ENCODE measurements around the gene CCR9.

The CCR9 gene

GRCh38 chr3:45873036-45873435 lies 13.3 kb upstream of the CCR9 start:
- DNase-seq = no peak

- no peak for DNase-seq
These were observed 12.7 kb upstream of the CCR9 start for GRCh38 chr3:45873638-45874037.

- DNase-seq = no peak
These were observed 11.5 kb upstream of the CCR9 start for GRCh38 chr3:45874677-45875346.

GRCh38 chr3:45878124-45878523 lies 8.2 kb upstream of the CCR9 start:
- no peak for DNase-seq

GRCh38 chr3:45880725-45881077 lies 5.6 kb upstream of the CCR9 start:
- DNase-seq = no peak

- no peak for DNase-seq
These were observed 5.0 kb upstream of the CCR9 start for GRCh38 chr3:45881078-45882022.

- DNase-seq = no peak
These were observed 1.8 kb upstream of the CCR9 start for GRCh38 chr3:45884368-45885201.

GRCh38 chr3:45887285-45887684 lies 942 bp downstream of the CCR9 start:
- DNase-seq = no peak

GRCh38 chr3:45887759-45888511 lies 1.6 kb downstream of the CCR9 start:
- DNase-seq = no peak

- DNase-seq = no peak
These were observed 3.0 kb downstream of the CCR9 start for GRCh38 chr3:45889337-45889736.

- no peak for DNase-seq
These were observed 4.1 kb downstream of the CCR9 start for GRCh38 chr3:45890405-45890804.

- no peak for DNase-seq
These were observed 5.8 kb downstream of the CCR9 start for GRCh38 chr3:45892161-45892560.

GRCh38 chr3:45894015-45894414 lies 7.7 kb downstream of the CCR9 start:
- no peak for DNase-seq

- no peak for DNase-seq
These were observed 9.5 kb downstream of the CCR9 start for GRCh38 chr3:45895686-45896468.

- DNase-seq = no peak
These were observed 10.6 kb downstream of the CCR9 start for GRCh38 chr3:45896956-45897355.

GRCh38 chr3:45904931-45905330 lies 18.6 kb downstream of the CCR9 start:
- no peak for DNase-seq

- DNase-seq = no peak
These were observed 19.4 kb downstream of the CCR9 start for GRCh38 chr3:45905755-45906154.

- DNase-seq = no peak
These were observed 20.5 kb downstream of the CCR9 start for GRCh38 chr3:45906681-45907407.

GRCh38 chr3:45907769-45908705 lies 21.7 kb downstream of the CCR9 start:
- no peak for DNase-seq

- no peak for DNase-seq
These were observed 22.4 kb downstream of the CCR9 start for GRCh38 chr3:45908761-45909160.

Measured in right hindlimb (tissue), 1 donor.